ENCODE measurements around the gene MRPS22. TPM values are rescaled to one million over a fixed set of nuclear protein-coding genes. Genes with fewer than 3 reads are reported as not detected.

Gene MRPS22
- polyA plus RNA-seq (2013, experiment 1 of 4), result 52.2 TPM
- polyA plus RNA-seq (2013, experiment 2 of 4), result 50.7 TPM
- 45.8 TPM for polyA plus RNA-seq (2013, experiment 3 of 4)
- 46.8 TPM for polyA plus RNA-seq (2013, experiment 4 of 4)

DNA sequence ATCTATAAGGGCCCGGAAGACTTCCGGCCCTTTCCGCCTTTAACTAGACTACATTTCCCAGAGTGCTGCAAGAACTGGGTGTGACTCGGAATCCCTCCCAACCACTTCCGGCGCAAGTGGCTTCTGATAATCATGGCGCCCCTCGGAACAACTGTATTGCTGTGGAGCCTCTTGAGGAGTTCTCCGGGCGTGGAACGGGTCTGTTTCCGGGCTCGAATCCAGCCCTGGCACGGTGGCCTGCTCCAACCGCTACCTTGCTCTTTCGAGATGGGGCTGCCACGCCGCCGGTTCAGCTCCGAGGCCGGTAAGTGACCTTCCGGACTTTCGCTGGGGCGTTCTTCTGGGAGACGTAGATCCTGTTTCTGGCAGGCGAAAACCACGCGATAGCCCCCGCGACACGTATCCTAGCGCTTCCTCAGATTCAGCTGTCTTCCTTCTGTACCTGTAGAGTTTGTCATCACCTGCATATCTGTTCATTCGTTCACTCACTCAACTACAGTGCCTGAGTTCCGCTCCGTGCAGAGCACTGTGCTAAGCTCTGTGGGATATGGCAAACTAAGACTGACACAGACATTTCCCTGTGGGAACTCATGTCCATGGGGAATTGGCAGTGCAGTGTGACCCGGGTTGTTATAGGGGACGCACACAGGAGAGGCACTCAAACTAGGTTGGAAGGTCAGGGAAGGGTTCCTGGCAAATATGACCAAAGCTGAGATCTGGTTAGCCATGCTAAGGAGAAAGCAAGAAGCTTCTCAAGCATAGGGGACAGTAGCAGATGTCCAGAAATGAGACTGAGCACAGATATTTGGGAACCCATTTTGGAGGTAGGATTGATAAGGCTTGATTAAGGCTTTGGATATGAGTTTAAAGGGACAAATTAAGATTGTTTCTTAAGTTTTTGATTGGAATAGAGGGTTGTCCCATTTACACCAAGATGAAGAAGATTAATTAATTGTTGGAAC, at the start of gene MRPS22:
Gene MRPS22 (plus strand): TSS at position 126 of the 962 bp plus-strand sequence. CDS start 7 bp downstream, at position 133.
- H3K36me3 ChIP-seq (ENCODE audit: control insufficient read depth, insufficient read depth, low read length), result peaks cover 5% of the 10 kb centered on the region
- WGBS, 2 experiments, result 1 to 2% methylated on average over 37 of the region's 37 CpGs
- H3K4me1 ChIP-seq (ENCODE audit: control insufficient read depth, insufficient read depth, low read length), result peaks cover 7% of the 10 kb centered on the region
- H3K27me3 ChIP-seq (ENCODE audit: control insufficient read depth, insufficient read depth, low read length, poor library complexity, severe bottlenecking), result peaks cover 36% of the 10 kb centered on the region
- peak within 1 kb of the TSS; percentile 99 for H3K4me3 ChIP-seq (ENCODE audit: insufficient read depth, low read depth, low read length)
- no peak within 1 kb of the TSS for H3K27ac ChIP-seq (ENCODE audit: insufficient read depth, low read depth, low read length, poor library complexity, severe bottlenecking)
- no peaks in the 10 kb centered on the region for H3K9me3 ChIP-seq (ENCODE audit: control insufficient read depth, low read length)

DNA sequence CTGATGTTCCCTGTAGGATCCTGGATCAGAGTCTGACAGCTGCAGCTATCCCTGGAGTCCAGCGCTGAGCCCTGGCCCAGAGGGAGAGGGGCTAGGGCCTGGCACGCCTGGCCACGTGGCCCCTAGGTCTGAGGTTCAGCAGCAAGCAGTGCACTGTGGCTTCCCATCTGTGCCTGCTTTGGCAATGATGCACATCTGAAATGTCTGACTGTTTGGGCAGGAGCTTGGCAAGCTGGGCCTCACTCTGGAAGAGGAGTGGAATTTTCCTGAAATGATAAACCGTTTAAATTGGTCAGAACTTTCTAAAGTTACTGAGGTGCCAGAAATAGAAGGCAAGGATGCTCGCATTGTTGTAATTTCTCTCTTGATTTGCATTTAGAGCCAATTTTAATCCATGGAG, 48.8 kb upstream of the MRPS22 start:
- H3K4me3 ChIP-seq (ENCODE audit: insufficient read depth, low read depth, low read length), result no peak overlapping the region
- no peaks in the 10 kb centered on the region for H3K4me1 ChIP-seq (ENCODE audit: control insufficient read depth, insufficient read depth, low read length)
- no peak overlapping the region for H3K27ac ChIP-seq (ENCODE audit: insufficient read depth, low read depth, low read length, poor library complexity, severe bottlenecking)
- no peaks in the 10 kb centered on the region for H3K9me3 ChIP-seq (ENCODE audit: control insufficient read depth, low read length)
- no peaks in the 10 kb centered on the region for H3K36me3 ChIP-seq (ENCODE audit: control insufficient read depth, insufficient read depth, low read length)
- no peaks in the 10 kb centered on the region for H3K27me3 ChIP-seq (ENCODE audit: control insufficient read depth, insufficient read depth, low read length, poor library complexity, severe bottlenecking)
- 94 to 96% methylated on average over 5 of the region's 5 CpGs for WGBS, 2 experiments

DNA sequence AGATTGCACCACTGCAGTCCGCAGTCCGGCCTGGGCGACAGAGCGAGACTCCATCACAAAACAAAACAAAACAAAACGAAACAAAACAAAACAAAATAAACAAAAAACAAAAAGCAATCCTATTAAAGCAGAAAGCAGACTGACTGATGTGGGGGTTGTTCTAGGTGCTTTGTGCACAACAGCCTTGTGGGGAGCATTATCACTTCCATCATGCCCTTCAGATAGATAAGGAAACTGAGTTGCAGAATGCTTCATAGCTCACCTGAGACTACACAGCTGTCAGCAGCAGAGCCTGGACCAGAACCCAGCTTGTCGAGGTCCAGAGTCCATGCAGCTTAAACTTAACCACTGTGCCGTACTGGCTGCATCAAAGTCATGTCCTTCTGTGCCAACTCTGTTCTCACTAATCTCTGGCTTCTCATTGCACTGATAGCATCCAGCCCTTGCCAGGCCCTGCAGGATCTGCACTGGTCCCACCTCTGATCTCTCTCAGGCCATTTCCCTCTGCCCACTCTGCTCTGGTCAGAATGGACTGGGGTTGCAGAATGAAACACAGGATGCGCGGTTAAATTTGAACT, 47.6 kb upstream of the MRPS22 start:
- Histone ChIP-seq H3K27ac (ENCODE audit: insufficient read depth, low read depth, low read length, poor library complexity, severe bottlenecking) (no peak overlapping the region), H3K36me3 (ENCODE audit: control insufficient read depth, insufficient read depth, low read length) (no peaks in the 10 kb centered on the region), H3K27me3 (ENCODE audit: control insufficient read depth, insufficient read depth, low read length, poor library complexity, severe bottlenecking) (no peaks in the 10 kb centered on the region), H3K9me3 (ENCODE audit: control insufficient read depth, low read length) (no peaks in the 10 kb centered on the region), H3K4me1 (ENCODE audit: control insufficient read depth, insufficient read depth, low read length) (no peaks in the 10 kb centered on the region), H3K4me3 (ENCODE audit: insufficient read depth, low read depth, low read length) (no peak overlapping the region)
- 85 to 89% methylated on average over 4 to 9 of the region's 9 CpGs for WGBS, 2 experiments

DNA sequence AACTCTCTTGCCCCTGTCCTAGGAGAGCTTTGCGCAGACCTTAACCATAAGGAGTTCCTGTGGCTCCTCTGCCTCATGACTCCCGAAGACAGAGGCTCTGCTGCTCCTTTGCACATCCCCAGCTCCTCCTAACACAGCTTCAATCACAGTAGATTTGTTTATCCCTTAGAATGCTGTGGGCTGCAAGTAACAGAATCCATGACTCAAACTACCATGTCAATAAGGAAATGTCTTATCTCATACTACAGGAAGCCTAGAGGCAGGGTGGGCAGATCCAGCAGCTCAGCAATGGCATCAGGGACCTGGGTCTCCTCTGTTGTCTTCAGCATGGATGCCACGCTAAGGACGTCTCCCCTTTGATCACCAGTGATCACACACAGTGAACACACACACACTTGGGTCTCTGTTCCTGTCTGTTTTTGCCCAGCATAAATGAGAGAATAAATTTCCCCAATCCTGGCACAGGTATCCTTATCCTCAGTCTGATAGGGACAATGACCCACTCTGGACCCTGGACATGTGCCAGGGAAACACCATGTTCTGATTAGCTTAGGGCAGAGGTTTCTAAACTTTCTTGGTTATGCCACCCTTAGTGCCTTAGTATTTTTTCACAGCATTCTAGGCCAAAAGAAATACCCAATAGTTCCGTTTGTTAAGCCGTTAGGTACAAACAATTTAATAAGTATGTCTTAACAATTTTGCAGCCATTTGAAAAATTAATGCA, 46.1 kb upstream of the MRPS22 start:
- Histone ChIP-seq H3K36me3 (ENCODE audit: control insufficient read depth, insufficient read depth, low read length) (no peaks in the 10 kb centered on the region), H3K9me3 (ENCODE audit: control insufficient read depth, low read length) (no peaks in the 10 kb centered on the region), H3K27ac (ENCODE audit: insufficient read depth, low read depth, low read length, poor library complexity, severe bottlenecking) (no peak overlapping the region), H3K27me3 (ENCODE audit: control insufficient read depth, insufficient read depth, low read length, poor library complexity, severe bottlenecking) (no peaks in the 10 kb centered on the region), H3K4me3 (ENCODE audit: insufficient read depth, low read depth, low read length) (no peak overlapping the region), H3K4me1 (ENCODE audit: control insufficient read depth, insufficient read depth, low read length) (no peaks in the 10 kb centered on the region)
- 77 to 79% methylated on average over 4 of the region's 6 CpGs for WGBS, 2 experiments

DNA sequence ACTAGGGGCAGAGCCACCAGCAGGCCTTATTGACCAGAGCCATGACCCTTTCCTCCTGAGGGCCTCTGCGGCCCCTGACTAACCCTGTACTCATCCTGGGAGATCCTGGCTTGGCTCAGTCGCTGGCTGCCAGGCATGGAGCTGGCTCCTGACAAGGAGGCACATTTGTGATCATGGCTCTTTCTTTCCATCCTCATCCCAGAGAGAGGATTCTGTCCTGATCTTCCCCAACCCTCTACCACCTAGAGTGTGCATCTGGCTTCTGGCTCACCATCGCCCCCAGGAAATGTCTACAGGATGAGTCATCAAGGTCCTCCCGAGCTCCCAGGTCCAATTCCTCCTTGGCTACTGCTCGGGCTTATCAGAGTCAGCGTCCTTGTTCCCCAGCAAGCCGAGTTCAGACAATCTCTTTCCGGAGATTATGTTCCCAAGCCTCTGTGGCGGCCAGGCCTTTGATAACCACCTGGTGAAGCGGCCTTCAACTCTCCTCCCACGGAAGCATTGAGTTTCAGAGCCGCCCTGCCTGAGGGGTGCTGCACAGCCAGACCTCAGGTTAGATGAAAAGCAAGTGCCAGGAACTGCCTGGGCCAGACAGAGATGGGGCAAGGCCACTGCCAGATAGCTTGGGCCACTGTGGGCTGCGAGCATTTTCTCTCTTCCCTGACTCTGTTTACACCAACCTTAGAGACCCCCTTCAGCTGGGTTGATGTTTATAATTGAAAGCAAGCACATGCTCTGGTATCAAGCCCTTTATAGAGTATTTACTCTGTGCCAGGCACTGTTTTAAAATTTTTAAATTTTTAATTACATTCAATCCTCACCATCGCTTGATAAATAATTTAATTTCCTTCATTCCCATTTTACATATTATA, 44.3 kb upstream of the MRPS22 start:
- H3K27ac ChIP-seq (ENCODE audit: insufficient read depth, low read depth, low read length, poor library complexity, severe bottlenecking), result no peak overlapping the region
- H3K4me1 ChIP-seq (ENCODE audit: control insufficient read depth, insufficient read depth, low read length), result no peaks in the 10 kb centered on the region
- WGBS, 2 experiments, result 82 to 83% methylated on average over 14 of the region's 14 CpGs
- H3K36me3 ChIP-seq (ENCODE audit: control insufficient read depth, insufficient read depth, low read length), result no peaks in the 10 kb centered on the region
- no peaks in the 10 kb centered on the region for H3K27me3 ChIP-seq (ENCODE audit: control insufficient read depth, insufficient read depth, low read length, poor library complexity, severe bottlenecking)
- no peaks in the 10 kb centered on the region for H3K9me3 ChIP-seq (ENCODE audit: control insufficient read depth, low read length)
- H3K4me3 ChIP-seq (ENCODE audit: insufficient read depth, low read depth, low read length), result no peak overlapping the region

DNA sequence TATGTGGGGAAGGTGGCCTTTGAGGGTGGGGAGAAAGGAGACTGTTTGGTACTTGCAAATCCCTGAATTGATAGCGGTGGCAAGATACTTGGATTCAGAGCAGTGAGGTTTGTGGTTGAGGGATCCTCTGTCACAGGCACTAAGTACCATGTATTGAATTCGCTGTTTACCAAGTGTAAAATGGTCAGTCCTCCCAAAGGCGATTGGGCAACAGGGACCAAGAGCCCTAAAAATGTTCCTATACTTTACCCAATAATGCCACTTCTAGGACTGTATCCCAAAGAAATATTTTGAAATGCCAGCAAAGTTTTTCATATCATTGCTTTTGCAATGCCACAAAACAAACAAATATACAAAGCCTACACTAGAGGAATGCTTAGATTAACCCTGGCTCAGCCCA, 43.4 kb upstream of the MRPS22 start:
- no peaks in the 10 kb centered on the region for H3K4me1 ChIP-seq (ENCODE audit: control insufficient read depth, insufficient read depth, low read length)
- no peak overlapping the region for H3K27ac ChIP-seq (ENCODE audit: insufficient read depth, low read depth, low read length, poor library complexity, severe bottlenecking)

DNA sequence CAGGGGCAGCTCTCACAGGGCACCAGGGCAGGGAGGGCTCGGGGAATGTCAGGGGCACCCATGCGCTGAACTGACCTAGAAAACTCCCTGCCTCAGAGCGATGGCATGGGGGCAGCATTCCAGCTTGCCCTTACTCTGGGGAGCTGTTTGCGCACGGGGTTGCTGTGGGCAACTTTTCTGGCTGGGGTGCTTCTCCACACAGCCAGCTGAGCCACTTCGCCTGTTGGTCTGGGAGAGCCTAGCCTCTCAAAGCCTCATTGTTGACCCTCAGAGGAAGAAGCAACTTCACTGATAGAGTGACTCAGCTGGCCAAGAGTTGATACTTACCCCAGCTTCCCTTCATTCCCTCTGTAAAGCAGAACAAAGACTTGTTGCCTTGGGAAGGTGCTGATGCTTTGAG, 42.6 kb upstream of the MRPS22 start:
- H3K9me3 ChIP-seq (ENCODE audit: control insufficient read depth, low read length), result no peaks in the 10 kb centered on the region
- 92 to 93% methylated on average over 6 of the region's 6 CpGs for WGBS, 2 experiments
- H3K4me3 ChIP-seq (ENCODE audit: insufficient read depth, low read depth, low read length), result no peak overlapping the region
- no peak overlapping the region for H3K27ac ChIP-seq (ENCODE audit: insufficient read depth, low read depth, low read length, poor library complexity, severe bottlenecking)
- H3K36me3 ChIP-seq (ENCODE audit: control insufficient read depth, insufficient read depth, low read length), result no peaks in the 10 kb centered on the region
- no peaks in the 10 kb centered on the region for H3K27me3 ChIP-seq (ENCODE audit: control insufficient read depth, insufficient read depth, low read length, poor library complexity, severe bottlenecking)
- H3K4me1 ChIP-seq (ENCODE audit: control insufficient read depth, insufficient read depth, low read length), result no peaks in the 10 kb centered on the region

More for the DNA sequence above, 43.4 kb upstream of the MRPS22 start:
- no peaks in the 10 kb centered on the region for H3K9me3 ChIP-seq (ENCODE audit: control insufficient read depth, low read length)
- H3K27me3 ChIP-seq (ENCODE audit: control insufficient read depth, insufficient read depth, low read length, poor library complexity, severe bottlenecking), result no peaks in the 10 kb centered on the region
- no peaks in the 10 kb centered on the region for H3K36me3 ChIP-seq (ENCODE audit: control insufficient read depth, insufficient read depth, low read length)
- H3K4me3 ChIP-seq (ENCODE audit: insufficient read depth, low read depth, low read length), result no peak overlapping the region
- WGBS, 2 experiments, result 92 to 97% methylated on average over 3 of the region's 3 CpGs

DNA sequence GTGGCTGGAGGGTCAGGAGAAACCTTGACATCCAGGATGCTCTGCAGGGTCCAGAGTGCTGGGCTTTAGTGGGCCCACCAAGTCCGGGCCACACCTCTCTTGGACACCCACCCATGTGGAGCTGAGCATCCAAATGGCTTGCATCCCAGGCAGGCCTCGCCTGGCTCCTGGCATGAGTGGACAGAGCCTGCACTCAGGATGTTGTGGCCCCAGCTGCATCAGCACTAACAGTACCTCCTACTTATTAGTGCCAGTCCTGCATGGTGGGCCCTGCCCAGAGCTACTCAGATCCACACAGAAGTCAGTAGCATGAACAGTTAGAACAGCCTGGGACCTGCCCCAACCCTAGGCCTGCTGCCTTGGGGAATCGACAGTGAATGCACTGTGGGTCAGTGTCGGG, 42.2 kb upstream of the MRPS22 start:
- H3K36me3 ChIP-seq (ENCODE audit: control insufficient read depth, insufficient read depth, low read length), result no peaks in the 10 kb centered on the region
- no peaks in the 10 kb centered on the region for H3K9me3 ChIP-seq (ENCODE audit: control insufficient read depth, low read length)
- 89 to 93% methylated on average over 4 of the region's 4 CpGs for WGBS, 2 experiments
- no peak overlapping the region for H3K4me3 ChIP-seq (ENCODE audit: insufficient read depth, low read depth, low read length)
- no peaks in the 10 kb centered on the region for H3K4me1 ChIP-seq (ENCODE audit: control insufficient read depth, insufficient read depth, low read length)
- H3K27me3 ChIP-seq (ENCODE audit: control insufficient read depth, insufficient read depth, low read length, poor library complexity, severe bottlenecking), result no peaks in the 10 kb centered on the region
- no peak overlapping the region for H3K27ac ChIP-seq (ENCODE audit: insufficient read depth, low read depth, low read length, poor library complexity, severe bottlenecking)

DNA sequence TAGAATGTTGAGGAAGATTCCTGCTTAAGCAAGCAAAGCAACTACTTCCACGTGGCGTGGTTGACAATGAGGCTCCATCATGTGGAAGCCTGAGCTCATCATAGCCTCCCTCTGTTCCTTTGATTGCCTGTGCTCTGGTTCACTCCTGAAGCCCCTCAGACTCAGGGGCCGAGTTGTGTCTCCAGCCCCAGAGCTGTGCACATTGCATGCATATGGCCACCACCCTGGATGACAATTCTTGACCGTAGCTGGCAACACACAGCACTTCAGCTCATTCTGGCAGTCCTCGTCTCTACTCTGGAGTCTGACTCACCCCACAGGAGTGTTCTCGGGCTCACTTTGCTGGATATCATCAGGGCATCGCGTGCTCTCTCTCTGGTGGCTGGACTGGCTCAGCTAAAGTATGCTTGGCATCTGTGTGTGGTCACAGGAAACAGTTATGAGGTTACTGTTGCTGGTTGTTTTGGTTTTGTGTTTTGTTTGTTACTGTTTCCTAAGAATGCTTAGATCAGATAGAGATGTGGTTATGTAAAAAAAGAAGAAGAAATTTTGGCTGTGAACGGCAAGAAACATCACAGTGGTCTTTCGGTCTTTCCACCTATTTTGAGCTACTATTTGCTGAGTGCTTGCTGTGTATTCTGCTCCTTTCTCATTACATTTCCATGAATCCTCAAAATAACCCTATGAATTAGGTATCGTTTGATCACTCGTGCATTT, 41.6 kb upstream of the MRPS22 start:
- H3K4me3 ChIP-seq (ENCODE audit: insufficient read depth, low read depth, low read length), result no peak overlapping the region
- no peaks in the 10 kb centered on the region for H3K4me1 ChIP-seq (ENCODE audit: control insufficient read depth, insufficient read depth, low read length)
- H3K27ac ChIP-seq (ENCODE audit: insufficient read depth, low read depth, low read length, poor library complexity, severe bottlenecking), result no peak overlapping the region
- no peaks in the 10 kb centered on the region for H3K9me3 ChIP-seq (ENCODE audit: control insufficient read depth, low read length)
- no peaks in the 10 kb centered on the region for H3K36me3 ChIP-seq (ENCODE audit: control insufficient read depth, insufficient read depth, low read length)
- H3K27me3 ChIP-seq (ENCODE audit: control insufficient read depth, insufficient read depth, low read length, poor library complexity, severe bottlenecking), result no peaks in the 10 kb centered on the region
- WGBS, 2 experiments, result 91% methylated on average over 12 of the region's 12 CpGs

All from ectodermal cell (in vitro differentiated cells).